DND-41 (cell line): Measurements from ENCODE around the gene SH3TC1.

Experiments used
- ATAC-seq: fragments of 200-7000 bp; cut with Tn5 transposase; 3 replicates; pipeline ENCODE4 v1.9.1; 2021; ENCODE audit warnings: low read depth; ENCODE audit not compliant: insufficient read depth
- DNase-seq: peaks from one replicate; pipeline ENCODE4 v3.0.0-alpha.2; 2020
- H2AFZ ChIP-seq: 2 replicates; pipeline ENCODE4 v1.6.0; 2012; ENCODE audit warnings: low read depth, low read length
- H3K27ac ChIP-seq: 2 replicates; pipeline ENCODE4 v1.5.1; 2012; ENCODE audit warnings: low read length, inconsistent platforms
- H3K27me3 ChIP-seq: fragments of 200-600 bp; sonication (generic); 2 replicates; pipeline ENCODE4 v1.6.0; 2012; ENCODE audit warnings: low read length, mild to moderate bottlenecking, inconsistent platforms; ENCODE audit not compliant: insufficient read depth, poor library complexity
- H3K36me3 ChIP-seq: 2 replicates; pipeline ENCODE4 v1.5.1; 2012; ENCODE audit warnings: low read length, inconsistent platforms; ENCODE audit not compliant: insufficient read depth
- H3K4me1 ChIP-seq: 2 replicates; pipeline ENCODE4 v1.5.1; 2012; ENCODE audit warnings: mild to moderate bottlenecking, low read length; ENCODE audit not compliant: insufficient read depth
- H3K4me2 ChIP-seq: 2 replicates; pipeline ENCODE4 v1.6.0; 2012; ENCODE audit warnings: mild to moderate bottlenecking, moderate library complexity, low read length, inconsistent platforms; ENCODE audit not compliant: insufficient read depth
- H3K4me3 ChIP-seq, 2 experiments: fragments of 200-600 bp in 1 of 2; shearing (Covaris generic) in 1 of 2; 2 replicates each; pipeline ENCODE4 v1.5.1; 2012 to 2016; ENCODE audit warnings: inconsistent platforms in 2 of 2, low read length in 2 of 2, mild to moderate bottlenecking in 2 of 2, low read depth in 1 of 2, moderate library complexity in 1 of 2
- H3K79me2 ChIP-seq: 2 replicates; pipeline ENCODE4 v1.6.0; 2012; ENCODE audit warnings: low read length, inconsistent platforms; ENCODE audit not compliant: insufficient read depth
- H3K9ac ChIP-seq: 2 replicates; pipeline ENCODE4 v1.6.0; 2012; ENCODE audit warnings: low read depth, mild to moderate bottlenecking, inconsistent platforms, low read length, moderate library complexity
- H3K9me3 ChIP-seq: 2 replicates; pipeline ENCODE4 v1.5.1; 2012; ENCODE audit warnings: low read length, moderate library complexity, mild to moderate bottlenecking, inconsistent platforms; ENCODE audit not compliant: insufficient read depth, severe bottlenecking
- H4K20me1 ChIP-seq: 2 replicates; pipeline ENCODE4 v1.6.0; 2012; ENCODE audit warnings: low read length; ENCODE audit not compliant: insufficient read depth
- EZH2 ChIP-seq: IDR thresholded peaks from 3 replicates; pipeline ENCODE4 v1.6.1; 2012; ENCODE audit warnings: borderline replicate concordance, low read depth, mild to moderate bottlenecking, moderate library complexity, low read length, inconsistent platforms; ENCODE audit not compliant: severe bottlenecking
- TF ChIP-seq, protein P1 (sequence below): IDR thresholded peaks from 2 replicates; pipeline ENCODE4 v1.5.1; 2012; ENCODE audit warnings: borderline replicate concordance, low read length, moderate library complexity, mild to moderate bottlenecking; ENCODE audit not compliant: poor library complexity, severe bottlenecking; ENCODE audit errors: extremely low read depth

SH3TC1 gene

DNA sequence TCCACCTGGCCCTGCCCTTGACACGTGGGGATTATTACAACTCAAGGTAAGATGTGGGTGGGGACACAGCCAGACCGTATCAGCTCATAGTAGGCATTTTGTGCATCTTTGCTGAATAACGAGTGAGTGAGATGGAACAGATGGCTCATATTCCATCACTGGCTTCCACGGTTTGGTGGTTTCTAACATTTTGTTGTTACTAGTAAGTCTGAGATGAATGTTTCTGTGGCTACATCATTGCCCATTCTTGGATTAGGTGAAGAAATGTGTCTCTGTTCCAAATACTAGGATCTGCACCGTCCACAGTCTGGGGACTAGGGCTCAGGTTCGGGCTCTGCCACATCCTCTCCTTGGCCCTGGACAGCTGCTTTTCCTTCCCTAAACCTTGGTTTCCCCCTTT, 44.0 kb upstream of the SH3TC1 start:
- TF ChIP-seq, protein P1, sequence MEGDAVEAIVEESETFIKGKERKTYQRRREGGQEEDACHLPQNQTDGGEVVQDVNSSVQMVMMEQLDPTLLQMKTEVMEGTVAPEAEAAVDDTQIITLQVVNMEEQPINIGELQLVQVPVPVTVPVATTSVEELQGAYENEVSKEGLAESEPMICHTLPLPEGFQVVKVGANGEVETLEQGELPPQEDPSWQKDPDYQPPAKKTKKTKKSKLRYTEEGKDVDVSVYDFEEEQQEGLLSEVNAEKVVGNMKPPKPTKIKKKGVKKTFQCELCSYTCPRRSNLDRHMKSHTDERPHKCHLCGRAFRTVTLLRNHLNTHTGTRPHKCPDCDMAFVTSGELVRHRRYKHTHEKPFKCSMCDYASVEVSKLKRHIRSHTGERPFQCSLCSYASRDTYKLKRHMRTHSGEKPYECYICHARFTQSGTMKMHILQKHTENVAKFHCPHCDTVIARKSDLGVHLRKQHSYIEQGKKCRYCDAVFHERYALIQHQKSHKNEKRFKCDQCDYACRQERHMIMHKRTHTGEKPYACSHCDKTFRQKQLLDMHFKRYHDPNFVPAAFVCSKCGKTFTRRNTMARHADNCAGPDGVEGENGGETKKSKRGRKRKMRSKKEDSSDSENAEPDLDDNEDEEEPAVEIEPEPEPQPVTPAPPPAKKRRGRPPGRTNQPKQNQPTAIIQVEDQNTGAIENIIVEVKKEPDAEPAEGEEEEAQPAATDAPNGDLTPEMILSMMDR = no peak
- no peak for TF ChIP-seq EZH2
- H3K36me3 ChIP-seq = no peaks in the 10 kb centered on the region
- H4K20me1 ChIP-seq = 0 out of 2 replicates have a peak, but pooled peaks cover 3% of the 10 kb centered on the region
- ATAC-seq (no peak), DNase-seq (no peak)
- H3K27ac ChIP-seq = no peak overlapping the region
- H3K9ac ChIP-seq = no peak overlapping the region
- peaks cover 22% of the 10 kb centered on the region for H3K4me1 ChIP-seq
- H2AFZ ChIP-seq = no peak overlapping the region
- no peaks in the 10 kb centered on the region for H3K79me2 ChIP-seq
- H3K4me2 ChIP-seq = no peak overlapping the region
- H3K4me3 ChIP-seq = no peak overlapping the region
- no peaks in the 10 kb centered on the region for H3K27me3 ChIP-seq
- H3K9me3 ChIP-seq = no peaks in the 10 kb centered on the region

DNA sequence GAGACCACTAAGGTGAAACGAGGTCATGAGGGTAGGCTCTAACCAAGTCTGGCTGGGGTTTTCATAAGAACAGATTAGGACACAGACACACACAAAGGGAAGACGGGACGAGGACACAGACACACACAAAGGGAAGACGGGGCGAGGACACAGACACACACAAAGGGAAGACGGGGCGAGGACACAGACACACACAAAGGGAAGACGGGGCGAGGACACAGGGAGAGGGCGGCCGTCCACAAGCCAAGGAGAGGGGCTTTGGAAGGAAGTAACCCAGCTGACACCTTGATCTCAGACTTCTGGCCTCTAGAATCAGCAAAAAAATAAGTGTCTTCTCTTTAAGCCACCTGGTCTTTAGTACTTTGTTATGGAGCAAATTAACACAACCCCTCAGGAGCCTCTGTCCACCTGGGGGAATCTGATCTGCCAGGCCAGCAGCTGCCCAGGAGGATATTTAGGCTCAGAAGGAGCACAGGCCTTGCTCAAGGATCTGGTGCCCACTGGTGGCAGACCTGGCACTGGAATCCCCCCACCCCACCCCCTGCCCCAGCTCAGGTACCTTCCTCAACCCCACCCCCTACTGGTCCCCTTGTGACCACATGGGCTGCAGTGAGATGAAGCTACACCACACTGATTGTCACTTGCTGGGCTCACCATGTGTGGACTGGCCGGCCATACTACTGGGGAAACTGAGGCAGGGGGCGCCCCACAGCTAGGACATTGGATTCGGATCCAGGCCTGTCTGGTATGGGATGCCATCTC, 43.2 kb upstream of the SH3TC1 start:
- Histone ChIP-seq H3K27ac (no peak overlapping the region), H3K79me2 (no peaks in the 10 kb centered on the region), H3K4me1 (peaks cover 26% of the 10 kb centered on the region), H2AFZ (no peak overlapping the region), H3K27me3 (no peaks in the 10 kb centered on the region), H3K36me3 (no peaks in the 10 kb centered on the region), H3K9ac (no peak overlapping the region), H3K4me2 (no peak overlapping the region), H3K9me3 (no peaks in the 10 kb centered on the region), H3K4me3 (no peak overlapping the region), H4K20me1 (no peaks in the 10 kb centered on the region)
- no peak for DNase-seq
- TF ChIP-seq, protein P1 = no peak
- ATAC-seq = no peak

DNA sequence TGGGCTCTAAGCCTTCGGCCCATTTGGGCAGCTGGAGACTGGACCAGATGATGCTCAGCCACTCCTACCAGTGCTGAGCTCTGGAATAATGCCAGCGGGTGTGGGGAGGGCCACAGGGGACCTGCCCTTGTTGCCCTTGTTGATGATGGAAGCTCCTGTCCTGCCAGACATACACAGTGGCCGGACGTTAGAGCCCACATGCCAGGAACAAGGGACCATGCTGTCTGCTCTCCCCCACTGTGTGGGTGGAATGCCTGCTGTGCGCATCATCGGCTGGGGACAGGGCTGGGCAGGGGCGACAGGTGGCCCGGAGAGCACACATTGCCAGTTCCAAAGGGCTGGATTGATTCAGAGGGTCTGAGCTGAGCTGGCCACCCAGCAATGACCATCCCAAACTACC, 42.5 kb upstream of the SH3TC1 start:
- no peaks in the 10 kb centered on the region for H3K27me3 ChIP-seq

More for the DNA sequence above, 42.5 kb upstream of the SH3TC1 start:
- no peaks in the 10 kb centered on the region for H3K36me3 ChIP-seq
- ATAC-seq (no peak), DNase-seq (no peak)
- H4K20me1 ChIP-seq = no peaks in the 10 kb centered on the region
- no peak overlapping the region for H3K4me3 ChIP-seq
- H3K4me2 ChIP-seq = no peak overlapping the region
- H3K79me2 ChIP-seq = no peaks in the 10 kb centered on the region
- H2AFZ ChIP-seq = no peak overlapping the region
- peaks cover 26% of the 10 kb centered on the region for H3K4me1 ChIP-seq
- no peak overlapping the region for H3K9ac ChIP-seq
- no peaks in the 10 kb centered on the region for H3K9me3 ChIP-seq
- no peak for TF ChIP-seq EZH2
- TF ChIP-seq, protein P1 = no peak
- no peak overlapping the region for H3K27ac ChIP-seq
